Measurements from ENCODE around the gene FAM219B.
A peak's percentile ranks its signal among the peaks of the same experiment; 100 is the strongest.
"Not testable (repeated sequence)": the region's sequence is repeated elsewhere in the genome, so short reads cannot be mapped to it uniquely, and the experiment has no call there.

The FAM219B gene

DNA sequence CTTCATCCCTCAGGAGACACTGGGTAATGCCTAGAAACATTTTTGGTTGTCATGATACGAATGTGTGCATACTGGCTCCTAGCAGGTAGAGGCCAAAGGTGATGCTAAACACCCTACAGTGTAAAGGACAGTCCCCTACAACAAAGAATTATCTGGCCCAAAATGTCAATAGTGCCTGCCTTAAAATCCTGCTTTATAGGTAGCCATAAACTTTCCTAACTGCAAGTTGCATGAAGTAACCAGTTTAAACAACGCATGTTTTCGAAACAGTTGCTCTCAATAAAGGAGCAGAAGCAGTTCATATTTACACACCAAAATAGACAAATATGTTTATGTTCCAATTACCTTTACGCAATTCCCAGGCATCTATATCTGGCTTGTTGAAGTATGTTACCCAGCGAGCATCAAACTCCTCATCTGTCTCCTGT lies 22.1 kb upstream of the FAM219B start:
- TF ChIP-seq TAF1 (IDR thresholded peaks at IDR 0.05; ENCODE audit: borderline replicate concordance, low read depth, low read length) = no peak
- TF ChIP-seq POLR2A (IDR thresholded peaks at IDR 0.05; ENCODE audit: low read depth, low read length) = no peak
- no peak for TF ChIP-seq POLR2AphosphoS5 (IDR thresholded peaks at IDR 0.05; ENCODE audit: low read depth, low read length)
- DNase-seq (ENCODE audit: insufficient read length) (no peak), FAIRE-seq (peak; percentile 9)

DNA sequence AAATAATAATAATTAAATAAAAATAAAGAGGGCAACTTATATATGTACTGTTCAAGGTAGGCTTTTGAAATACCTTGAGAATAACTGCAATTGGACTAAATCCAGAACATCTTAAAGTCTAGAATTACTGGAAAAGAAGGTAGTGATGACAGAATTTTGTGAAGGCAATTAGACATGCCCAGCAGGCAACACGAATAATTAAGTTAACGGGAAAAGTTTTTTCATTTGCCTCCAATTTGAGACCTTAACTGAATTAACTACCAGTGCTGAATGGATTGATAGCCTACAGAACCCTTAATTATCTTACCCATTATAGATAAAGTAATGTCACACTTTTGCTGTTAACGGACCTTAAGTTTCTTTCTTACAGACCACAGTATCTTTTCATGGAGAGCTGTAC lies 17.9 kb upstream of the FAM219B start:
- no peak for DNase-seq (ENCODE audit: insufficient read length)
- FAIRE-seq = no peak
- TF ChIP-seq POLR2AphosphoS5 (IDR thresholded peaks at IDR 0.05; ENCODE audit: low read depth, low read length) (no peak), TAF1 (IDR thresholded peaks at IDR 0.05; ENCODE audit: borderline replicate concordance, low read depth, low read length) (no peak), POLR2A (IDR thresholded peaks at IDR 0.05; ENCODE audit: low read depth, low read length) (no peak)

DNA sequence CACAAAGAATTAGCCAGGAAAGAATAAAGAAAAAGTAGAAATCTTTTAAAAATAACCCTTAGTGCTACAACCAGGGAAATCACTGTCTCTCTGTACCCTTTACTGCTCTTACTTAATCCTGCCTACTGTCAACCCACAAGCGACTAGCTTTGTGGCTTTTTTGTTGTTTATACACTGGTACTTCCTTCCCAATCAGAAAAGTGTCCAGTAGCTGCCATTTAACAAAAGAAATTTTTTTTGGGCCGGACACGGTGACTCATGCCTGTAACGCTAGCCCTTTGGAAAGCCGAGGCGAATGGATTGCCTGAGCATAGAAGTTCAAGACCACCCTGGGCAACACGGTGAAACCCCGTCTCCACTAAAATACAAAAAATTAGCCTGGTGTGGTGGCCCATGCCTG lies 13.8 kb upstream of the FAM219B start:
- DNase-seq (ENCODE audit: insufficient read length) (no peak), FAIRE-seq (no peak)
- no peak for TF ChIP-seq POLR2A (IDR thresholded peaks at IDR 0.05; ENCODE audit: low read depth, low read length)
- TF ChIP-seq POLR2AphosphoS5 (IDR thresholded peaks at IDR 0.05; ENCODE audit: low read depth, low read length) = no peak
- no peak for TF ChIP-seq TAF1 (IDR thresholded peaks at IDR 0.05; ENCODE audit: borderline replicate concordance, low read depth, low read length)

DNA sequence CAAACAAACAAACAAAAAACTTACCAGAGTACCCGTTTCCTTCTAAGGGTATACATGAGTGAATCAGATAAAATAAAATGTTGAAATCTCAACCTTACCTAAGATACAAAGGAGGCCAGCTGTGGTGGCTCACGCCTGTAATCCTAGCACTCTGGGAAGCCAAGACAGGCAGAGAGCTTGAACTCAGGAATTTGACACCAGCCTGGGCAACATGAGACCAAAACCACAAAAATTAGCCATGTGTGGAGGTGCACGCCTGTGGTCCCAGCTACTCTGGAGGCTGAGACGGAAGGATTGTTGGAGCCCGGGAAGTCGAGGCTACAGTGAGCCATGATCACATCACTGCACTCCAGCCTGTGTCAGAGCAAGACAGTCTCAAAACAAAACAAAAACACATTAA lies 11.0 kb upstream of the FAM219B start:
- no peak for FAIRE-seq
- no peak for TF ChIP-seq POLR2AphosphoS5 (IDR thresholded peaks at IDR 0.05; ENCODE audit: low read depth, low read length)
- TF ChIP-seq TAF1 (IDR thresholded peaks at IDR 0.05; ENCODE audit: borderline replicate concordance, low read depth, low read length) = no peak
- no peak for TF ChIP-seq POLR2A (IDR thresholded peaks at IDR 0.05; ENCODE audit: low read depth, low read length)
- no peak for DNase-seq (ENCODE audit: insufficient read length)

DNA sequence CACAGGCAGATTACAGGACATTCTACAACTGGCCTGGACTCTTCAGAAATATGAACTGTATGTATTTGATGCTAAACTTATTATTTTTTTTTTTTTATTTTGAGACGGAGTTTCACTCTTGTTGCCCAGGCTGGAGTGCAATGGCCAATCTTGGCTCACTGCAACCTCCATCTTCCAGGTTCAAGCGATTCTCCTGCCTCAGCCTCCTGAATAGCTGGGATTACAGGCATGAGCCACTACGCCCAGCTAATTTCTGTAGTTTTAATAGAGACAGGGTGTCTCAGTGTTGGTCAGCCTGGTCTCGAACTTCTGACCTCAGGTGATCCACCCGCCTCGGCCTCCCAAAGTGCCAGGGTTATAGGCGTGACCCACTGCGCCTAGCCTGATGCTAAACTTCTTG lies 7.1 kb upstream of the FAM219B start:
- not testable (repeated sequence) for DNase-seq (ENCODE audit: insufficient read length); FAIRE-seq
- peak; percentile 14; the same call in 1 of the 2 replicates for TF ChIP-seq POLR2AphosphoS5 (IDR thresholded peaks at IDR 0.05; ENCODE audit: low read depth, low read length)

DNA sequence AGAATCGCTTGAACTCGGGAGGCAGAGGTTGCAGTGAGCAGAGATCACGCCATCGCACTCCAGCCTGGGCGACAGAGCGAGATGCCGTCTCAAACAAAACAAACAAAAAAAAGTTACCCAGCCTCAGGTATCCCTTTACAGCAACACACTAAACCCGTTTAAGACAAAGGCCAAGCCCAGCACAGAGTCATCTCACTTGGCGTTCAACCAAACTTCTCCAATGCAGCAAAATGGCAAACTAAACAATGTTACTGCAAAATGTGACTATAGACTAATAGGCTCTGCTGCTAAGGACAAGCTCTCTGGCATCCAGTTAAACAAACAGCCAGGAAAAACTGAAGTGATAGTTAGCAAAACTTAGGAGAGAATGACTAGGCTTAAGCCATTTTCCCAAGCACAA lies 6.4 kb upstream of the FAM219B start:
- no peak for DNase-seq (ENCODE audit: insufficient read length)
- FAIRE-seq = no peak
- TF ChIP-seq POLR2A (IDR thresholded peaks at IDR 0.05; ENCODE audit: low read depth, low read length) = no peak
- TF ChIP-seq POLR2AphosphoS5 (IDR thresholded peaks at IDR 0.05; ENCODE audit: low read depth, low read length) = peak; percentile 5; the same call in 1 of the 2 replicates

DNA sequence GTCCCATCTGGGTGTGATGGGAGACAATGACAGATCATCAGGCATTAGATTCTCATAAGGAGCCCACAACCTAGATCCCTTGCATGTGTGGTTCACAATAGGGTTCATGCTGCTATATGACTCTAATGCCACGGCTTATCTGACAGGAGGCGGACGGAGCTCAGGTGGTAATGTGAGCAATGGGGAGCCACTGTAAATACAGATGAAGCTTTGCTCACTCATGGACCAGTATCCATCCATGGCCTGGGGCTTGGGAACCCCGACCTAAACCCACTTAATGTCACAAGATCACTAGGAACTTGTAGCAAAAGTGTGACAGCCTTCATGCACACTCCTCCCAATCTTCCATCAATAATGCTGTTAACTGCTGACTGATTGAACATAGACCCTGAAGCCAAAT lies 2.0 kb upstream of the FAM219B start:
- DNase-seq (ENCODE audit: insufficient read length) = no peak
- FAIRE-seq = no peak
- TF ChIP-seq TAF1 (IDR thresholded peaks at IDR 0.05; ENCODE audit: borderline replicate concordance, low read depth, low read length) (no peak), POLR2AphosphoS5 (IDR thresholded peaks at IDR 0.05; ENCODE audit: low read depth, low read length) (no peak), POLR2A (IDR thresholded peaks at IDR 0.05; ENCODE audit: low read depth, low read length) (no peak)

DNA sequence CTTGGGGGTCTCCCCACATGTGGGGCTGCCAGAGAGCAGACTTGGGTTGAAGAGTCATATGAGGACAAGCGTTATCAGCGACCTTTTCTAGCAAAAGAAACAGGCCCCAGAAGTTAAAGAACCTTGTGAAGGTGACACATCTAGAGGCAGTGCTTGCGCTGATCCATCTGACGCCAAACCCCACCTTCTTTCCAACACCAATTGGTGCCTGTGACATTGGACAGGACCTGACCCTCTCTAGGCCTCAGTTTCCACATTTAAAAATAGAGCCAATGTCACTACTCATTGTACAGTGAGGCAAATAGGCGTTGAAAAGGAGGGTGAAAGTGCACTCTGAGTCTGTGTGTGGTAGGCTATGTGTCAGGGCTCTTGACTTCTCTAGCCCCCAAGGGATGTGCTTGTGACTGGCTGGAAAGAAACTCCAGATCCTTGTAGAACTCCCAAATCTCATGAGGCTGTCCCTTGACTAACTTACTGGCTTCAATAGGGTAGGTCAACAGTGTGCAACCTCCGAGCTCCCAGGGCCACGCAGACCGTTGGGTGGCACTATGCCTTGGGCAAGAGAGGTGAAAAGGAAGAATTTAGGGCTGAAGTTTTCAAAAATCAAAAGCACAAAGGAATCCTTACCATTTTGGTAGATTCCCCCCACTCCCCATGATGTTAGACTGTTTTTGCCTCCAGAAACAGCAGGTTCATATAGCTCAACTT lies 666 bp upstream of the FAM219B start:
- no peak for TF ChIP-seq POLR2A (IDR thresholded peaks at IDR 0.05; ENCODE audit: low read depth, low read length)
- TF ChIP-seq TAF1 (IDR thresholded peaks at IDR 0.05; ENCODE audit: borderline replicate concordance, low read depth, low read length) = no peak
- TF ChIP-seq POLR2AphosphoS5 (IDR thresholded peaks at IDR 0.05; ENCODE audit: low read depth, low read length) = no peak
- DNase-seq (ENCODE audit: insufficient read length) (no peak), FAIRE-seq (no peak)

DNA sequence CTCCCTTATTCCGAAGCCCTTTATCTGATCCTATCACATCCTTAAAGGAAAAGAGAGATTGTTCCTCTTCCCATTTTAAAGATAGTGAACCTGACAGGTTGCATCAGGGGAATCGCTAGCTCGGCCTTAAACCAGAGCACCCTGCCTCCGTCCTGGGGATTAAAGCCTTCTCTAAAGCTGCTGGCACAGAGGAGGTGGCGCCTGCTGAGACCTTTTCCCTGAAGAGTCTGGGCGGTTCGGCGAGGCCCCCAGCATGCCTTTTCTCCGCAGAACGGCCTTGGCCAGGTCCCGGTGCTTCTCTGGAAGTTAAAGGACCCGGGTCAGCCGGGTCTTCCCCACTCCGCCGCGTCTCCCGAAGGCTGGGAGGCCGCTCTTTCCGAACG lies 593 bp downstream of the FAM219B start:
- FAIRE-seq (no peak), DNase-seq (ENCODE audit: insufficient read length) (no peak)
- no peak for TF ChIP-seq POLR2A (IDR thresholded peaks at IDR 0.05; ENCODE audit: low read depth, low read length)
- TF ChIP-seq TAF1 (IDR thresholded peaks at IDR 0.05; ENCODE audit: borderline replicate concordance, low read depth, low read length) = no peak
- no peak for TF ChIP-seq POLR2AphosphoS5 (IDR thresholded peaks at IDR 0.05; ENCODE audit: low read depth, low read length)

DNA sequence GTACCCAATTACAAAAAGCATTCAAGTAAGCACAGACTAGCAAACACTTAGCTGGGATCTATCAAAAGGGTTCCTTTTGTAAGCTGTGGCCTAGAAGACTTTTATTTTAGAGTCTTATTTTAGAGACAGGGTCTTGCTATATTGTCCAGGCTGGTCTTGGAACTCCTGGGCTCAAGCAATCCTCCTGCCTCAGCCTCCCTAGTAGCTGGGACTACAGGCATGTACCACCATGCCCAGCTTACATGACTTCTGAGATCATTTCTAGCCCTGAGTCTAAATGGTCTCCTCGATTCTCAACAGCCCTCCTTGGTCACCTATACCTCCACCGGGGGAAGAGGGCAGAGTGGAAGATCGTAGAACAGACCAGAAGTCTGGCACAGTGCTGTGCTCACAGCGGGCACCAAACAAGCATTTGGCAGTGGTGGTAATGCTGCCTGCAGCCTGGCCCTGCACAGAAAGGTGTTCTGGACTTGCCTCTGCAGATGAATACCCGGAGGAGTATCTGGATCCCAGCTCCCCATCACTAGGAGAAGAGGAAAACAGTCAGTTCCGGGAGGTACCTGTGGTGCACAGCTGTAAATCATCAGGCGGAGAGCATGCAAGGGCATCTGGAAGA lies 2.4 kb downstream of the FAM219B start:
- no peak for FAIRE-seq
- TF ChIP-seq TAF1 (IDR thresholded peaks at IDR 0.05; ENCODE audit: borderline replicate concordance, low read depth, low read length) (no peak), POLR2AphosphoS5 (IDR thresholded peaks at IDR 0.05; ENCODE audit: low read depth, low read length) (no peak), POLR2A (IDR thresholded peaks at IDR 0.05; ENCODE audit: low read depth, low read length) (no peak)
- no peak for DNase-seq (ENCODE audit: insufficient read length)

DNA sequence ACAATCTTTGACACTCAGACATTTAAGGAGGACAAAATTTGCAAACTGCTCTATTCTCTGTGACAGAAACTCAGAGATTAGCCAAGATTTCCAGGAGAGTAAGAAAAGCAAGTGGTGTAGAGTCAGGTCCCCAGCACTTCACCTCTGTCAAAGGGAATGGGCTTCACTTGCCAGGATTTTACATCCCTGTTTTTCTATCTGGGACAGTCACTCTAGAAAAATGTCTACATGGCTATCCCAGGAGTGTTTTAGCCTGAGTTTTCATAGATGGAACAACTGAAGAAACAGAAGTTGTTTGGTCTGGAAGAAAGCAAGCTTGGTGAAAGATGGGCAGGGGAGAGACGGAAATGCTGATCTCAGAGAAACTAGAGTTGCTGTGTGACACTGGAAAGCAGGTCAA lies 3.0 kb downstream of the FAM219B start:
- DNase-seq (ENCODE audit: insufficient read length) (no peak), FAIRE-seq (no peak)
- TF ChIP-seq POLR2A (IDR thresholded peaks at IDR 0.05; ENCODE audit: low read depth, low read length) (no peak), POLR2AphosphoS5 (IDR thresholded peaks at IDR 0.05; ENCODE audit: low read depth, low read length) (no peak), TAF1 (IDR thresholded peaks at IDR 0.05; ENCODE audit: borderline replicate concordance, low read depth, low read length) (no peak)

DNA sequence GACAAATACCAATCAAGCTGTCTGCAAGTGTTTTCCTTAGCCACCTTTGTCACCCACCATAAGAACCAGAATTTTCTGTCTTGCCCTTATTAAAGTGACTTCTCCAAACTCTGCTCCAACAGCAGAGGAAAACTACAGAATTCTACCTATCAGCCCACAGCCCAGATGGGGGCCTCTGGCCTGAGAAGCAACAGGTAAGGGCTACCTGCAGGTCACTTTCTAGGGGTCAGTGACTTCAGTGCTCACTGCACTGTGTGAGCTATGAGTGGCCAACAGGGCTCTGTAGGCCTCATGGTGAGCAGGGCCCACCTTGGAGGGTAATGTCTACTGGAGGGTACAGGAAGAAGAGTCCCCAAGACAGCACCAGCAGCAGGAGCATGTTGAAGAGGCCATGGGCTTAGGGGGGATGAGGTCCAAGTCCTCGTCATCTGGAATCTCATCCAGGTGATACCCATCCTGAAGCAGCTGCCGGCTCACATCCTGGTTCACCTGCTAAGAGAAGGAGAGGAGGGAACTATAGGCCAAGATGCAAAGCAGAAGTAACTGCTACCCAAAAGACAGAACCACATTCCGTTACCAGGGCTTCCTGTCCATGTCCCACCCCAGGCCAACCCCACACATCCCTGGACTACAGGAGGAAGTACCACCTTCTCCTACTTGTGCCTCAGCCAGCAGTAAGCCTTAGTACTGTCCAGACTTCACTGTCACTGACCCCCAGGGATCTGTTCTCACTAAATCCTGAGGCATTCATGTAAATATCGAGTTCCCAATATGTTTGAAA lies 4.2 kb downstream of the FAM219B start:
- no peak for TF ChIP-seq POLR2A (IDR thresholded peaks at IDR 0.05; ENCODE audit: low read depth, low read length)
- no peak for TF ChIP-seq POLR2AphosphoS5 (IDR thresholded peaks at IDR 0.05; ENCODE audit: low read depth, low read length)
- no peak for TF ChIP-seq TAF1 (IDR thresholded peaks at IDR 0.05; ENCODE audit: borderline replicate concordance, low read depth, low read length)
- no peak for DNase-seq (ENCODE audit: insufficient read length)
- FAIRE-seq = no peak
